Activated T-cell treated with anti-CD3 and anti-CD28 coated beads, Interleukin-2, amount 50 U/mL, for 1 hour (primary cell): Measurements from ENCODE around the gene CDC42SE1.
A peak's percentile ranks its signal among the peaks of the same experiment; 100 is the strongest.
"Not testable (repeated sequence)": the region's sequence is repeated elsewhere in the genome, so short reads cannot be mapped to it uniquely, and the experiment has no call there.

Source experiments
- DNase-seq: peaks from one replicate; pipeline ENCODE4 v3.0.0-alpha.2; 2020

CDC42SE1 gene, protein sequence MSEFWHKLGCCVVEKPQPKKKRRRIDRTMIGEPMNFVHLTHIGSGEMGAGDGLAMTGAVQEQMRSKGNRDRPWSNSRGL

DNA sequence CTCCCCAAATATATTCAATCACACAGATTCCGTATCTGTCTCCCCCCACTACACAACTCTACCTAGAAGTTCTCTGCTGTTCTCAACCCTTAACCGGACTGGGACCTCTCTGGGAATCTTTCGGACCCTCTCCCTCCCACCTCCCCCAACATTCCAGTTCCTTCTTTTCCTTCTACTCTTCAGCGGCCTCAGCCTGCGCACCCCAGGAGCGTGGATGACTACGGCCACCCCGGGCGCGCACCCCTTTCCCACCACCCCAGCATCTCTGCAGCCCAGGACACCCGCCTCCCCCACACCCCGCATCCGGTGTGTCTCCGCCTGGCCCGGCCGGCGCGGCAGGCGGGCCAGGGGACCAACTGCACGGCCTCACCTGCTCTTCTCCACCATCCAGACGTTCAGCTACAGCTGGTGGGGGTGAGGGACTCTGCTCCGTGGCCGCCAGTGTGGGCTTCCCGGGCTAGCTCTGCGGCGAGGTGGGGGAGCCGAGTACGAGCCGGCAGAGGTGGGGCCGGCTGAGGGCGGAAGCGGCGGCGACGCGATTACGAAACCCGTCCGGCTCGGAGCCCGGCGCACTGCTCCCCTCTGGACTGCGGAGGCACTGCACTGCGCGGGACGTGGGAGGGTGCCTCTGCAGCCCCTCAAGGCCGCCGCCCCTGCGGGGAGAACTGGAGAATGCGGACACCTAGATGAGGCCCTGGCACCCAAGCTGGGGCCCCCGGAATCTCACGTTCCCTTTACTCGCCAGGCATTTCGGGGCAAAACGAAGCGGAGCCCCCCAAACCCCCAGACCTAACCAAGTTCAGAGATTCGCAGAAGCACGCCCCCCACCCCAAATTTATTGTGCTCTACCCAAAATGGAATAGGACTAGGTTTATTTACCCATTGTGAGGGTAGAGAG is at the start of gene CDC42SE1:
Gene CDC42SE1 (minus strand): TSS at position 514 of the 898 bp plus-strand sequence. CDS start 3,892 bp downstream, outside the sequence.
- peak; percentile 84 for DNase-seq

DNA sequence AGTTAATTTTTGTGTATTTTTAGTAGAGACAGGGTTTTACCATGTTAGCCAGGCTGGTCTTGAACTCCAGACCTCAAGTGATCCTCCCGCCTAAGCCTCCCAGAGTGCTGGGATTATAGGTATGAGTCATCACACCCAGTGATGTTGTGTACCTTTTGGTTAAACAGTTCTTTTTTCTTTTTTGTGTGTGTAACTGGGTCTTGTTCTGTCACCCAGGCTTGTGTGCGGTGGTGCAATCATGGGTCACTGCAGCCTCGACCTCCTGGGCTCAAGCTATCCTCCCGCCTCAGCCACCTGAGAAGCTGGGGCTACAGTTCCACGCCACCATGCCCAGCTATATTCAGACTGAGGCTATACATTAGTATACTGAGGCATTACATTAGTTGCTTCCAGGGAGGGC is 48.9 kb upstream of the CDC42SE1 start:
- DNase-seq = no peak

DNA sequence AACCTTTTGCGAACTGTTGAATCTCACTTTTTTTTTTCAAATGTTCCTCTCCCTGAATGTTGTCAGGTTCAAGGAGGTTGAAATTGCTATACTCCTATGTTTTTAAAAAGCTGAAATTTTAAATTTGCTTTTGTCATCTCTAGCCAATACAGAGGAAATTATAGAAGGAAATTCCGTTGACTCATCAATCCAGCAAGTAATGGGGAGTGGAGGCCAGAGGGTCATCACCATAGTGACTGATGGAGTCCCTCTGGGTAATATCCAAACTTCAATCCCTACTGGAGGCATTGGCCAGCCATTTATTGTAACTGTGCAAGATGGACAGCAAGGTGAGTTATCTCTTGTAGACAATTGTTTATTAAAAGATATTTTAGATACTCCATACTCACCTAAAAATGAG is 47.5 kb upstream of the CDC42SE1 start:
- DNase-seq = no peak

DNA sequence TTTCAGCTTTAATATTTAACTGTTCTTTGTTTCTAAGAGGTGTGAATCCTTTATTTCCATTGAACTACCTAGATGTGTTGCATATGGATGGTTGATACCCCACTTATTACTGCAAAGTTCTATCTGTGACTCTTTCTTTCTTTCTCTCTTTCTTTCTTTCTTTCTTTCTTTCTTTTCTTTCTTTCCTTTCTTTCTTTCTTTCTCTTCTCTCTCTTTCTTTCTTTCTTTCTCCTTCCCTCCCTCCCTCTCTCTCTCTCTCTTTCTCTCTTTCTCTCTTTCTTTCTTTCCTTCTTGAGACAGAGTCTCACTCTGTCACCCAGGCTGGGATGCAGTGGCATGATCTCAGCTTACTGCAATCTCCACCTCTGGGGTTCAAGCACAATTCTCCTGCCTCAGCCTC is 45.2 kb upstream of the CDC42SE1 start:
- DNase-seq = no peak

DNA sequence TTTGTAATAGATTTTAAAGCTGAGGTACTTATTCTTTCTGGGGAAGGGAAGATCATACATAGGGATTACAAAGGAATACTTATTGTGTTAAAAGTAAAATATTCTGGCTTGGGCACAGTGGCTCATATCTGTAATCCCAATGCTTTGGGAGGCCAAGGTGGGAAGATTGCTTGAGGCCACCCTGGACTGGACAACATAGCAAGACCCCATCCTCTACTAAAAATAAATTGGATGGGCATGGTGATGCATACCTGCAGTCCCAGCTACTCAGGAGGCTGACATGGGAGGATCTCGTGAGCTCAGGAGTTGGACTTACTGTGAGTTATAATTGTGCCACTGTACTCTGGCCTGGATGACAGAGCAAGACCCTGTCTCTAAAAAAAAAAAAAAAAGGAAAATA is 38.7 kb upstream of the CDC42SE1 start:
- no peak for DNase-seq

DNA sequence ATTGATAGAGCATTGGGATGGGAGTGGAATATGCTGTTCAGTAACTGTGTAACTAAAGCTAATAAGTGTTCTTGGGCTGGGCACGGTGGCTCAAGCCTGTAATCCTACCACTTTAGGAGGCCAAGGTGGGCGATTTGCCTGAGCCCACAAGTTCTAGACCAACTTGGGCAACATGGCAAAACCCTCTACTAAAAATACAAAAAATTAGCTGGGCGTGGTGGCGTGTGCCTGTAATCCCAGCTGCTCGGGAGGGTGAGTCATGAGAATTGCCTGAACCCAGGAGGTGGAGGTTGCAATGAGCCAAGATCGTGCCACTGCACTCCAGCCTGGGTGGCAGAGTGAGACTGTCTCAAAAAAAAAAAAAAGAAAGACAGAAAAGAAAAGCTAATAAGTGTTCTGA is 38.0 kb upstream of the CDC42SE1 start:
- not testable (repeated sequence) for DNase-seq

DNA sequence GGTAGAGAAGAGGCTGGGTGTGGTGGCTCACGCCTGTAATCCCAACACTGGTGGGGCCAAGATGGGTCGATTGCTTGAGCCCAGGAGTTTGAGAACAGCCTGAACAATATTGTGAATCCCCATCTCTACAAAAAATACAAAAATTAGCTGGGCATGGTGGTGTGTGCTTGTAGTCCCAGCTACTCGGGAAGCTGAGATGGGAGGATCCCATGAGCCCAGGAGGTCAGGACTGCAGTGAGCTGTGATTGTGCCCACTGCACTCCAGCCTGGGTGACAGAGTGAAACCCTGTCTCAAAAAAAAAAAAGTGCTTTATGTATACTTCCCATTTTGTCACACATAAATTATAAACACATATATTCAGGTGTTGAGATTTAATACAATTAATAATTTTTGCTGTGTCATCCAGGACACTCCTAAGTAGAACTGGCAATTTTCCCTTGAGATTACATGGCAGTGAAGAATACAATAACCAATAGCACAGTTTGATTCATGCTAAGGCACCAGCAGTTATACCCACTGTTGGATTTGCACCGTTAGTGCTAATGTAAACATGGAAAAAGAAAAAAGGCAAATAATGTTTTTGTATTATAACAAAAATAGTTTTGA is 26.6 kb upstream of the CDC42SE1 start:
- DNase-seq = no peak

DNA sequence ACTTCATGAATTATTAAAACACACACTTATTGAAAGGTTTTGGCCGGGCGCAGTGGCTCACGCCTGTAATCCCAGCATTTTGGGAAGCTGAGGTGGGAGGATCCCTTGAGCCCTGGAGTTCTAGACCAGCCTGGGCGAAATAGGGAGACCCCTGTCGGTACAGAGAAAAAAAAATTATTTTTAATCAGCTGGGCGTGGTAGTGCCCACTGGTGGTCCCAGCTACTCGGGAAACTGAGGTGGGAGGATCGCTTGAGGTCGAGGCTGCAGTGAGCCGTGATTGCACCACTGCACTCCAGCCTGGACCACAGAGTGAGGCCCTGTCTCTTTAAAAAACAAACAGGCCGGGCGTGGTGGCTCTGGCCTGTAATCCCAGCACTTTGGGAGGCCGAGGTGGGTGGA is 12.8 kb upstream of the CDC42SE1 start:
- no peak for DNase-seq

DNA sequence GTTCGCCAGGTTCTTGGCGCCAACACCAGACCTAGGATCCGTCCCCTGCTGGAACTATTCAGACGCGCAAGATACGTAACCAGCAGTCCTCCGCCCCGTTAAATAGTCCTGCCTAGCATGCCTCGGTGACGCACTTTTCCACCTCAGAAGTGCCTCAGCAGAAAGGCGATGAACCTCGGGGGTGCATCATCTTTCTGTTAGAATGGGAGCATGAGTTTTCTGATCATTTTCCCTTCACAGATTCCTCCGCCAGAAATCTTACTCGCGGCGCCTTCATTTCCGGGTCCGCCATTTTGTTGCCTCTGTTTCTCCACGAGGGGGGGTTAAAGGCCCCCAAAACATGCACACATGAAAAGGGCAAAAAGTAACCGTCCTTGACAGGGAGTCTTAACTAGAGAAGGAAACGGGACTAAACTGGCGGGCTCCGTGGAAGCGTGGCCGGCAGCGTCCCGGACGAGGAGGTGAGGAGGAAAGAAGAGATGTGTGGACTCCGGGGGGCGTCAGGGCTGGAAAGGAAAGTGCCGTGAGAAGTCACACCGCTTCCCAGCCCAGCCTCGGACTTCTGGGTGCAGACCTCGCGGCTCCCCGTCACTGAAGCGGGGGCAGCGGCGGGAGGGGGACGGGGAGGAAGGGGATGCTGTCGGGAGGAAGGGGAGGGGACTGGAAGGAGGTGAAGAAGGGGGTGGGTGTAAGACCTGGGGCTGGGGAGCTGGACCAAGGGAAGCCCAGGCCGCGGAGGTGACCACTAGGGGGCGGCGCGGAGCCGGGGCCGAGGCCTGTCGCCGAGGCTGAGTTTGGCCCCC is 11.3 kb upstream of the CDC42SE1 start, which contains the start of gene GABPB2:
Gene GABPB2 (plus strand): TSS at position 288 of the 803 bp plus-strand sequence. CDS start 17,429 bp downstream, outside the sequence.
- DNase-seq = peak; percentile 86

DNA sequence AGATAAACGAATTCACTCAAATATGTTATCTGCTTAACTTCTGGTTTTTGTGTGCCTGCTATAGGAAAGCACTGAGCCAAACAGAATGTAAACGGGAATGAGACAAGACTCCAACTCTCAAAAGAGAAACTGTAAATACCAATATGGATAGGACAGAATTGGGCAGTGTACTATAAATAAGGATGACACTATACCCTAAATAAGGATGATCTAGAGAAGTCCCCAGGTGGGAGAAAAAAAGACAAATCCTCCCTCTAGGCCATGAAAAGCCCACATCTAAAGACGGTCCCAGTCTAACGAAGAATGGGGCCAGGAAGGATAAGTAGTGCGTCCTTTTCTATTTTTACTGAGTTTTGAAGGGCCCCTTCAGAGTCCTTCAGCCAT is 9.7 kb upstream of the CDC42SE1 start:
- DNase-seq = no peak

DNA sequence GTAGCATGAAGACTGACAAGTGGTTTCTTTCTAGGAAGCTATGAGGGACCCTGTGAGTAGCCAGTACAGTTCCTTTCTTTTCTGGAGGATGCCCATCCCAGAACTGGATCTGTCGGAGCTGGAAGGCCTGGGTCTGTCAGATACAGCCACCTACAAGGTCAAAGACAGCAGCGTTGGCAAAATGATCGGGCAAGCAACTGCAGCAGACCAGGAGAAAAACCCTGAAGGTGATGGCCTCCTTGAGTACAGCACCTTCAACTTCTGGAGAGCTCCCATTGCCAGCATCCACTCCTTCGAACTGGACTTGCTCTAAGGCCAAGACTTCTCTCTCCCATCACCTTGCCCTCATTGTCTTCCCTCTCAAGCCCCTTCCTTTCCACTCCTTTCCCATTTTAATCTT is 7.8 kb upstream of the CDC42SE1 start:
- no peak for DNase-seq

DNA sequence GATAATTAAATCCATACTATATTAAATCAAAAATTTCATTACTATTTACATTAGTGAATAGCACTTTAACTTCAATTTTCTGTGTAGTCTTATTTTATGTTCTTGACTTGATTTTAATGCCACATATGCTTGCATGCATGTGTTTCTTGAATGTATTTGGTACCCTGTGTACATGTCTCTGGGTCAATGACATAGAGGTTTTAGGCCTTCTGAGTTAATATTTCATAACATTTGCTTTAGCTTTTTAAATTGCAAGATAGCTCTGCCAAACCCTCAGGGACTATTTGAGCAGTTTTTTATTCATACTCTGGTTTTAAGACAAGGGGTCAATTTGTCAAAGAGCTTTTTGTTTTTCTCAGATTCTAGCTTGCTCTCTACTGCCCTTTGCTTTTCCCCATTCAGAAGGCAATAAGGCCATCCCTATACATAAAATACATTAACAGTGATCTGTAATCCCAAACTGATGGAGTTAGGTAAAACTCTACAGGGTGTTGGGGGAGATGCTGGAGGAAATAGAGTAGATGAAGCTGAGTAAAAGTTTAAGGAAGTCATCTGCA is 5.7 kb upstream of the CDC42SE1 start:
- DNase-seq = no peak

DNA sequence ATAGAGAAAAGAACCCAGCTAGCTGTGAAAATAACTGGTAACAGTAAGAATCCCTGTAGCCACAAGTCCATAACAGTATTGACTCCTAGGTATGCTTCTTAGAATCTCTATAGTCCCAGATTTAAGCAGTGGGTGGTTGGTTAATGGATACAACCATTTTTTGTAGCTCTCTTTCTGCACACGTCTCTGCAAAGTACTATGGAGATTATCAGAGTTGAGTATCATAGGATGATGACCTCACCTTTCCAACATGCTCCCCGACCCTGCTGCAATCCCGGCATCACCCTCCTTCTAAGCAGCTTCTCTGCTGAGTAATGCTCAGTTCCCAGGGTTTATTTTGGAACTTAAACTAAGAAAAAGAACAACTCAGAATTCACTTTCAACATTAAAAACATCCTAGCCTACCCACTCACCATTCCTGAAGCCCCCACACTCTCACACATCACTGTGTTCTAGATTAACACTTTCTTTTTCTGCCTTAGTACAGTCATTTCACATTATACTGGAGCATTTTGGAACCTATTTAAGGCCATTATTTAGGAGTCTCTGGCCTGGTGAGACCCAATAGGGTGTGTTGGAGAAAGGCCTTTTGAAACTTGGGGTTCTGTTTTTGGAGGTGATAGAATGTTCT is 3.4 kb upstream of the CDC42SE1 start:
- no peak for DNase-seq

DNA sequence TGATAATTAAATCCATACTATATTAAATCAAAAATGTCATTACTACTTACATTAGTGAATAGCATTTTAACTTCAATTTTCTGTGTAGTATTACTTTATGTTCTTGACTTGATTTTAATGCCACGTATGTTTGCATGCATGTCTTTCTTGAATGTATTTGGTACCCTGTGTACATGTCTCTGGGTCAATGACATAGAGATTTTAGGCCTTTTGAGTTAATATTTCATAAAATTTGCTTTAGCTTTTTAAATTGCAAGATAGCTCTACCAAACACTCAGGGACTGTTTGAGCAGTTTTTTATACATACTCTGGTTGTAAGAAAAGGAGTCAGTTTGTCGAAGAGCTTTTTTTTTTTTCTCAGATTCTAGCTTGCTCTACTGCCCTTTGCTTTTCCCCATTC is 2.3 kb upstream of the CDC42SE1 start:
- no peak for DNase-seq

DNA sequence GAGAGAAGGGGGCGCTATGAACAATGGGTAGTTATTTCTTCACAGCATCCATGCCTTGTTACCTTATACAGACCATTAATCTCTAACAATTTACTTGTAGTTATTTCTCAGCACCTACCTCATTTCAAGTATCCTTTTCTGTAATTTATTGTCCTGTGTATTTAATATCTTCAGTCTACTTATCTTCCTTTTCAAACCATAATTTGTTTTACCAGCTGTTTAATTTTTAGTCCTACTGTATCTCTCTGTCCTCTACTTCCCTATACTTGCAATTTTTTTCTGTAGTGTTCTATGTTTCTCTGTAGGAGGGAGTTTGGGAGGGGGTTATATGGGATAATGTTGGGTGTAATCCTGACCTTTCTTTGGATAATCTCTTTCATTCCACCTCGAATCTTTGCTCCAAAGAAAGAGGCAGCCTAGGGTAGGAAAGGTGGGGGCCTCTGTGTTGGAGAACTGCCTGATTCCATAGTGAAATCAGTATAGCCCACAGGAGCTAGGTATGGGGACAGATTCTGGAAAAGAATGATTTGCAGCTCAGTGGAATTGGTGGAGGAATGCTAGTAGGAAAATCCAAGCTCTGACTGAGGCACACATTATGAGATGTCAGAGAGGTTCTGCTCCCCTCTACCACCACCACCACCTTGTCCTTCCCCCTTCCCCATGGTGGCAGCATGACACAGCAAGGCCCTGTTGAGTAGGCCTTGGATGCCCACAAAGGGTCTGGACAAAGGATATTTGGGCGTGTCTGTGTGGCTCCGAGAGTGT is 1.4 kb upstream of the CDC42SE1 start:
- DNase-seq = no peak

DNA sequence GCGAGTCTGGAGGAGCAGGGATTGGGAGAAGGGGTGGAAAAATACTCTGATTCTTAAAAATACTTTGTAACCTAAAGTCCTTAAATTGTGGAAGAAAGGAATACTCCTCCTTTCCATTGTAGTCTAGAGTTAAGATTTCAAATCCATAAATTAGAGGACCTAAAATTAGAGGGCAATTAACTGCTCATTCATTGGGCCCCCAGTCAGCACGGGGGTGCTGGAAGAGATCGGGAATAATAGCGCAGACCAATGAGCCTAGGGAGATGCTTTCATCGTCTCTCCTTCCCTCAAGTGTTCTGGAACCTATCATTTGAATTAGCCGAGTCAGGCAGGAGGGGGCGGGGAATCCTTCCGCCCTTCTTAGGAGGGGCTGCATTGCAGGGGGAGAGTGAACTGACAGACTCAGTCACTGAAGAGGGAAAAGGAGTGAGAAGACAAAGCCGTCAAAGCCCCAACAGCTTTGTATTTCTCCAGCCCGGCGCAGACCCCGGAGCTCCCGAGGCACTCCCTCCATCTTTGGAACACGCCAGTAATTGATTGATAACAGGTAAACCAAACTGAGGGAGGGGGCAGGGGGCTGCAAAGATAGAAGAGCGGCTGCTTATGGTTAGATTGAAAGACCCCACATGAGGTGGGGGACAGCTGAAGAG is 710 bp upstream of the CDC42SE1 start, which contains the start of gene MLLT11:
Gene MLLT11 (plus strand): TSS at position 391 of the 650 bp plus-strand sequence. CDS start 6,828 bp downstream, outside the sequence.
- peak; percentile 44 for DNase-seq

DNA sequence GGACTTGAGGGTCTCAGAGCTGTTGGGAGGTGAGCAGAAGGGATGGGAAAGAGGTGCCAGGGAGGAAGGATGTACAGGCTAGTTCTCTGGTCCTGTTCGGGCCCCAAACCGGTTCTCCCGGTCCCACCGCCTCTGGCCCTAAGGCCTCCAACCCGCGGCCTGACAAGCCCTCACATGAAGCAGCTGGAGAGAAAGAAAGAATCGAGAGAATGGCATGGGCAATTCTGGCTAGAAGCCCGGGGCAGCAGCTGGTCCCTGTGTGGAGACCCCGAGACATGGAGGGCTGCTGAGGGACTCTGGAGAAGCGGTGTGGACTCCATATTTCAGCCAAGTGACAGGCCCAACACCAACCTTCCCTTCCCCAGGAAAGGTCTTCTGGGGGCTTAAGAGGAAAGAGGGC is 730 bp downstream of the CDC42SE1 start:
- DNase-seq = peak; percentile 38

DNA sequence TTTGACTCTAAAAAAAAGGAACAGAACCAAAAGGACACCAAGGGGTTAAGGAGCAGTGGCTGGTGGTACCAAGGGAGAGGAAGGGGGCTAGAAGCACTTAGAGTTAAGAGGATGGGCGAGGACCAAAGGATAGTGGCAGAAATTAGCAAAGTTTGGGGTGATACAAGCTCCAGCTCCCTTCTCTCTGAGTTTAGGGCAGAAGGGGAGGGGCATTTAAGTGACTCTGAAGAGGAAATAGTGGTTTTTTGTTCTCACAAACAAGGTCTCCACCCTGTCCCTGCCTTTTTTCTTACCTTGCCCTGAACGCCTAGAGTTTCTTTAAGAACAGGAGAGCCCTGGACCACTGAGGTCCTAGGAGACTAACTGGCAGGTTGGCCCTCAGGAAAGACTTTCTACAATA is 3.3 kb downstream of the CDC42SE1 start:
- no peak for DNase-seq

DNA sequence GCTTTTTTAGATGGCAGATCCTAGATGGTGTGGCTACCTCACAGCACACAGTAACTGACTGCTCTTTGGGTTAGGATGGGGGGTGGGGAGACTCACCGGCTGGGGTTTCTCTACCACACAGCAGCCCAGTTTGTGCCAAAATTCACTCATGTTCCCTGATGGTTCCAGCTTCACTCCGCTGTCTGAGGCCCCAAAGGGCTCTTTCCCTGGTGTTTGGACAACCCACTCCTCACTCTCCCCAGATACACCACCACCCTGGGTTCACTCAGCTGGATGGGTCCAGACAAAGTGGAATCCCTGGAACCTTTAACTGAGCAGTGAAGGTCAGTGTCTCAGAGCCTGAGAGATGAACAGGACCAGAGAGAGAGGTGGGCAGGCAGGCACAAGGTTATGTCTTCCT is 3.8 kb downstream of the CDC42SE1 start:
- no peak for DNase-seq

DNA sequence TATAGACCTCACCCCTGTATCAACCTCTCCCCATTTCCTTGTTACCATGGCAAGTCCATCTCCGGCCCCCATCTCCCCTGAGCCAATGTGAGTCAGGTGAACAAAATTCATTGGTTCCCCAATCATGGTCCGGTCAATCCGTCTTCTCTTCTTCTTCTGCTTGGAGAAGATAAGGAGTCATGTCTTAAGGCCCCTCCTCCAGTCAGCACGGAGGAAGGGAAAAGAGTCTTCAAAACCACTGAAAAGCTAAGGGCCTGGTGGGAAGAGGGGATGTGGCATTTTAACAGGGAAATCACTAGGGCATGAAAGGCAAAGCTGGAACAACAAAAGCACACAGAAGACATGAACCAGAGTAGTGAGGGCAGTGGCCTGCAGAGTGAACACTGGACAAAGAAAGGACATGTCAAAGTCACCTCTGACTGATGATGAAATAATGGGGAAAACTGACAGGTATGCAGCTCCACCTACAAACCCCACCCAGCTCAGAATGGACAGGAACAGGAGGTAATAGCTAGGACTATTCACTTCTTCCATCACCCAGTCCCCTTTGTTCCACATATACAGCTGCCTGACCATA is 4.4 kb downstream of the CDC42SE1 start:
- DNase-seq = no peak
